ENCODE measurements around the gene KIF26B.

GRCh38 chr1:245337829-245338484, 183.2 kb downstream of the KIF26B start:
- TF ChIP-seq CTCF (IDR thresholded peaks at IDR 0.05; ENCODE audit: borderline replicate concordance, extremely low read depth, low read length, poor library complexity, severe bottlenecking) (no peak), EZH2 (IDR thresholded peaks at IDR 0.05; ENCODE audit: borderline replicate concordance, low read depth, low read length, severe bottlenecking) (no peak)

Measured in DND-41 (cell line).